Pulmonary artery endothelial cell (primary cell): ENCODE data around the gene PCNT. TPM values are rescaled to one million over a fixed set of nuclear protein-coding genes. Genes with fewer than 3 reads are reported as not detected.
"Not testable (repeated sequence)": the region's sequence is repeated elsewhere in the genome, so short reads cannot be mapped to it uniquely, and the experiment has no call there.

Experiments
- DNase-seq: peaks from one replicate; pipeline ENCODE4 v3.0.0-alpha.2; 2011; ENCODE audit warnings: low read depth, low spot score
- total RNA-seq: library from RNA; depleted of rRNA; stranded (reverse); fragments of >200 nt; gene quantifications from 2 replicates; pipeline ENCODE4 v1.2.3, GENCODE V29; 2014

Gene PCNT
- total RNA-seq, 1 donor from 2014 or later, result 18.1 TPM

DNA sequence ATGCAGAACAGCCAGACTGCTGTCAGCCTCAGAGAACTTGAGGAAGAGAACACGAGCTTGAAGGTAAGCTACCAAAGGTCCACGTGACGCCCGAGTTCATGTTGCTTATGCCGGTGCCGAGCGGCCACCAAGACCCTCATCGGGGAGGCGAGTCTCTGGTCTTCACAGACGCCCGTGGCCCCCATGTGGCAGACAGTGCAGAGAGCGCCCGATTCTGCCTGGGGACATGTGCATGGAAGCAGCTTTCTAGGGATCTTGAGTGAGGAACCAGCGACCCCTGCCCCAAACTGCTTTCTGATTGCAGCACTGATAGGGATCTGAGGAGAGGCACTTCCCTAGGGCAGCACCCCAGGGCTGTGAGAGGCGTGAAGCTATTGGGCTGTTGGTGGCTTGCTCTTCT lies 78.5 kb downstream of the PCNT start:
- no peak for DNase-seq

DNA sequence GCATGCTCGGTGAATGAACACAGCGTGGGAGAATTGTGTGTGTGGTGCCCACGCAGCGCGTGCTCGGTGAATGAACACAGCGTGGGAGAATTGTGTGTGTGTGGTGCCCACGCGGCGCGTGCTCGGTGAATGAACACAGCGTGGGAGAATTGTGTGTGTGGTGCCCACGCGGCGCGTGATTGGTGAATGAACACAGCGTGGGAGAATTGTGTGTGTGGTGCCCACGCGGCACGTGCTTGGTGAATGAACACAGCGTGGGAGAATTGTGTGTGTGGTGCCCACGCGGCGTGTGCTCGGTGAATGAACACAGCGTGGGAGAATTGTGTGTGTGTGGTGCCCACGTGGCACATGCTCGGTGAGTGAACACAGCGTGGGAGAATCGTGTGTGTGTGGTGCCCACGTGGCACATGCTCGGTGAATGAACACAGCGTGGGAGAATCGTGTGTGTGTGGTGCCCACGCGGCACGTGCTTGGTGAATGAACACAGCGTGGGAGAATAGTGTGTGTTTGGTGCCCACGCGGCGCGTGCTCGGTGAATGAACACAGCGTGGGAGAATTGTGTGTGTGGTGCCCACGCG lies 79.4 kb downstream of the PCNT start:
- DNase-seq, result not testable (repeated sequence)

DNA sequence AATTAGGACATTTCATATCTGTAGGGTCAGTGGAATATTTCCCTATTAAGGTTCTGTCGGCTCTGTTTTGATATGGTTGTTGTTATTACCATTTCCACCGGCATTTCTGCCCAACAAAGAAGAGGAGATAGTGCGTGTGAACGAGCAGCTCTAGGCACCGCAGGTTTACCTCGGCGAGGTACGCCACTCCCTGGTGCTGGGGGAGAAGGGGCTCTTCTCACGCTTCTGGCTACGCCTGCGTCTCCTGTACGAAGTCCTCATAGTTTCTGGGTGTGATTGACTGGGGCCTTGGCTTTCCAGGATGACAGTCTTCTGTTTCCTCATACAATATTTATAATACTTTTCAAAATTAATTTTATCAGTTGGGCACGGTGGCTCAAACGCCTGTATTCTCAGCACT lies 80.3 kb downstream of the PCNT start:
- DNase-seq, result no peak

DNA sequence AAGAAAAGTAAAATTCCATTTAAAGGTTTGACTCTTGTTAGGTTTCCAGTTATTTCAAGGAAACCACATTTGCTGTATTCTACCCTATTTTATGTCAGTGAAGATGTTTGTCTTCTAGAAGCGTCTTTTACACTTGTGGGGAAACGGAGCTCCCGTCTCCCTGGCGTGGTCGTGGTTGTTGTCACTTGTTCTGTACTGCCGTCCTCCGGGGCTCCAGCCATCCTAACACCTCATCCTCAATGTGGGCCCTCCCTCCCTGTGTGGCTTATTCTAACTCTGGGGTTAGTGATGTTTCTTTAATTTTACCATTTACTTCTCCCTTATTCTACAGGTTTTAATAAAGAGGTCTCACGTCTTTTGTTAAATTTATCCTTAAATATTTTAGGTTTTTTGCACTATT lies 82.0 kb downstream of the PCNT start:
- no peak for DNase-seq

DNA sequence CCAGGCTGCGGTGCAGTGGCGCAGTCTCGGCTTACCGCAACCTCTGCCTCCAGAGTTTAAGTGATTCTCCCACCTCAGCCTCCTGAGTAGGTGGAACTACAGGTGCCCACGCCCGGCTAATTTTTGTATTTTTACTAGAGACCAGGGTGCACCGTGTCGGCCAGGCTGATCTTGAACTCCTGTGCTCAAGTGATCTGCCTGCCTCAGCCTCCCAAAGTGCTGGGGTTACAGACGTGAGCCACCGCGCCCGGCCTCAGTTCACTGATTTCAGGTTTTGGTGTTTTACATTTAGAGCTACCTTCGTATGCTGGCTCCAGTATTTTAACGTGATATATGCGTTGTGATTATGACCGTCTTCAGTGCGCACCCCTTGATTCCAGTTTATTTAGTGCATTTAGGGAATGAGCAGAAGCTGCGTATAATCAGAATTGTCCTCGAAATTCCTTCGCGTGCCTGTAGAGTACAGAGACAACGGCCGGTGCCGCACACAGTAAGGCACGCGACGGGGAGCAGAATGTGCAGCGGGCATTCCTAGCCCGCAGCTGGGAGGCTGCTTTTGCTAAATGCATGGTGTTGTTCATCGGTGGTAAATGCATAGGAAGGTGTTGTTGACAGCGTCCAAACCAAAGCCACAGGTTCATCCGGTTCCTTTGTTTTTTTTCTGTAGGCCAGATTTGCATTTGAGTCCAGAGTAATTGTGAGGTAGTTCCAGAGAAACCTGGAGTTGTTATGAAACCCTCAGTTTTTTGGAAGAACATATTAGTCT lies 85.9 kb downstream of the PCNT start:
- no peak for DNase-seq

DNA sequence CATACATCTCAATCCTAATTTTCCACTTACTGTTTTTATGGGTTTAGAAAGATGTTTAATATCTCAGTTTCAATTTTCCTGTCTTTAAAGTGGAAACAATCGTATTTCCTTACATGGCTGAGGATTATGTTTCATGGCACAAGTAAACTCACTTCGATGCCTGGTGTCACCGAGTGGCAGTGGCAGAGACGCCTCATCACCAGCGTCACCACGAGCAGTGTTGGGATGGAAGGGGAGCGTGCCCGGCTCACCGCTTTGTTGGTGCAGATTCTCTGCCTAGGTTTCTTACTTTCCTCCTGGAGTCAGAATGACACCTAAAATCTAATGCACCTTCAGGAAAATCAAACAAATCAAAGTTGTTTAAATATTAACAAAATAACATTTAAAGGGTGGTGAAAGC lies 86.6 kb downstream of the PCNT start:
- no peak for DNase-seq

DNA sequence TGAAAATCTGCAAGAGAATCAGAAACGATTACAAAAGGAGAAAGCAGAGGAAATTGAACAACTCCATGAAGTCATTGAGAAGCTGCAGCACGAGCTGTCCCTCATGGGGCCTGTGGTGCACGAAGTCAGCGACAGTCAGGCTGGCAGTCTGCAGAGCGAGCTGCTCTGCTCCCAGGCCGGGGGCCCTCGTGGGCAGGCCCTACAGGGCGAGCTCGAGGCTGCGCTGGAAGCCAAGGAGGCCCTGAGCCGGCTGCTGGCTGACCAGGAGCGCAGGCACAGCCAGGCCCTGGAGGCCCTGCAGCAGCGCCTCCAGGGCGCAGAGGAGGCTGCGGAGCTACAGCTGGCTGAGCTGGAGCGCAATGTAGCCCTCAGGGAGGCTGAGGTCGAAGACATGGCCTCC lies 87.3 kb downstream of the PCNT start:
- no peak for DNase-seq

DNA sequence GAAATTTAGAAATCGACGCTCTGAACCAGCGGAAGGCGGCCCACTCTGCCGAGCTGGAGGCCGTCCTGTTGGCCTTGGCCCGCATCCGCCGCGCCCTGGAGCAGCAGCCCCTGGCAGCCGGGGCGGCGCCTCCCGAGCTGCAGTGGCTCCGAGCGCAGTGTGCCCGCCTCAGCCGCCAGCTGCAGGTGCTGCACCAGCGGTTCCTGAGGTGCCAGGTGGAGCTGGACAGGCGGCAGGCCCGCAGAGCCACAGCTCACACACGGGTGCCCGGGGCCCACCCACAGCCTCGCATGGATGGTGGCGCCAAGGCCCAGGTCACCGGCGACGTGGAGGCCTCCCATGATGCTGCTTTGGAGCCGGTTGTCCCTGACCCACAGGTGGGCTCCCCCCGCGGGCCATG lies 87.7 kb downstream of the PCNT start:
- no peak for DNase-seq

DNA sequence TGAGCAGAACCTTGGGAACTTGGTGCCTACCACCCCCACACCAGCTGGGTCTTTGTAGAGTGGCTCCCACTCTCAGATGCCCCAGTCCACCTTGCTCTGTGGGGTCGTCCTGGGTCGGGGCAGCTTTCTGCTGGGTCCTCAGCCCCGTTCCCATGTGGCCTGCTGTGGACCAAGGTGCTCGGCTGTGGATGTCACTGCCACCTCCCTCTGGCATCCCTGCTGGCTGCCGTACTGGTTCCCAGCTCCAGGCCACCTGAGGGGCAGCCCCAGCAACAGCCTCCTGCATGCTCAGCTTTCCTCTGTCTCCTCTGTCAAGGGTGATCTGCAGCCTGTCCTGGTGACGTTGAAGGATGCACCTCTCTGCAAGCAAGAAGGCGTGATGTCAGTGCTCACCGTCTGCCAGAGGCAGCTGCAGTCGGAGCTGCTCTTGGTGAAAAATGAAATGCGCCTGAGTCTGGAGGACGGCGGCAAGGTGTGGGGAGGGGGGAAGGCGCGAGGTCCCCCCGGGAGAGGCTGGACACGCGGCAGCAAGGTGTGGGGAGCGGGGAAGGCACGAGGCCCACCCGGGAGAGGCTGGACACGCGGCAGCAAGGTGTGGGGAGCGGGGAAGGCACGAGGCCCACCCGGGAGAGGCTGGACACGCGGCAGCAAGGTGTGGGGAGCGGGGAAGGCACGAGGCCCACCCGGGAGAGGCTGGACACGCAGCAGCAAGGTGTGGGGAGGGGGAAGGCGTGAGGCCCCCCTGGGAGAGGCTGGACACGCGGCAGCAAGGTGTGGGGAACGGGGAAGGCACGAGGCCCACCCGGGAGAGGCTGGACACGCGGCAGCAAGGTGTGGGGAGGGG lies 88.8 kb downstream of the PCNT start:
- no peak for DNase-seq

DNA sequence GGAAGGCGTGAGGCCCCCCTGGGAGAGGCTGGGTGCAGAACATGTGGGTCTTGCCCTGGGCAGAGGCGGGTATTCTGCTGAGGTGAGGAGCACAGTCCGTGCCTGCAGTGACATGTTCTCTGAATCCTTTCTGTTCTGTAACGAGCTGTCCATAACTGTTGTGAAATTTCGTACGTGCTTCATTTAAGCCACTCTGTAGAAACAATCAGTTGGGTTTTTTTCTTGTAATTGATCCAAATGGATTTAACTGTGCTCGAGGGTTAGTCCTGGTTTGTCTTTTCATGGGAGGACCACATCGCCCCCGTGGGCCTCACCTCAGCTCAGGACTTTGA lies 89.4 kb downstream of the PCNT start:
- no peak for DNase-seq

DNA sequence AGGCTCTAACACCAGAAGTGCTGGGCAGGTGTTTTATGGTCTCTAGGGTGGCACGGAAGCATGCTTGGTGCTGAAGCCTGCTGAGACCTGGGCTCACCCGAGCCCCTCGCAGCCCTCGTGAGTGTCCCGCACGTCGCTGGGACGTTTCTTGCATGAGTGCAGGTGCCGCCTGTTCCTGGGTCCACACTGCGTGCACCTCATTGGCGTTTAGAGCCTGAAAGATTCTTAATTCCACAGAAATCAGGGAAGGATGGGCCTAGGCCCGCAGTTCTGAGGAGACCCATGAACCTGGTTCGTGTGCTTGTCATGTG lies 91.0 kb downstream of the PCNT start:
- no peak for DNase-seq

DNA sequence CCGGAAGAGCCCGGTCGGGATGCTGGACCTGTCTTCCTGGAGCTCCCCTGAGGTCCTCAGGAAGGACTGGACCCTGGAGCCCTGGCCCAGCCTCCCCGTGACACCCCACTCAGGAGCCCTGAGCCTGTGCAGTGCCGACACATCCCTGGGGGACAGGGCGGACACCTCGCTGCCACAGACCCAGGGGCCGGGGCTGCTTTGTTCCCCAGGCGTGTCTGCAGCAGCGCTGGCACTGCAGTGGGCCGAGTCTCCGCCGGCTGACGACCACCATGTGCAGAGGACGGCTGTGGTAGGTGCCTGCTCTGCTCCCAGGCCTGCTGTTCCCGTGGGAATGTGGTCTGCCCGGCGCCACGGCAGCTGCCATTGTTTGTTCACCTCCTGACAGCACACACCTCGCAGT lies 92.6 kb downstream of the PCNT start:
- DNase-seq, result no peak

DNA sequence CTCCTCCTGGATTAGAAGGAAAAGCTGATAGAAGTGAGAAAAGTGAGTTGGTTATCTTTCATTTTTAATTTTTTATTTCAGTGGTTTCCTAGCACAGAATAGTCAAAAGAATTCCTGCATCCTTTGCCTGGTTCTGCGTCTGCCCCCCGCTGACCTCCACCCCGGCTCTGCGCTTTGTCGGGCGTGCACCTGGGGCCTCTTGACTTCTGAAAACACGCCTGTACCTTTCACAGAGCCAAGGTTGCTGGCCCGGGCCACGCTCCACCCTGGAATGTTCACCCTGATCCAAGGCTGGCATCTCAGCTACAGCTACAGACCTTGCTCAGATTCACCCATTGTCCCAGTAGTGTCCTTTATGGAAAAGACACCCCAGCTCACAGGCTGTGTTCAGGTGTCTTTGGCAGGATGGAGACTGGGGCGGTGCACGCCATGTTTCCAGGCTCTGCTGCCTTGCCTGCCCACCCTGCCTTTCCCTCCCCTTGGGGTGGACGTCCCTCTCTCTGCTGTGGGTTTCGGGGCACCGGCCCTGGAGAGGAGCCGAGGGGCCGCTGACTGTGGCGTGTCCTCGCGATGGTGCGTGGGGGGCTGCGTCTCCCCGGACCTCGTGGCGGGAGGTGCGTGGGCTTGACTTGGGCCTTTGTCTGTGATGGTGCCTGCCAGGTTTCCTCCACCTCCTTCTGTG lies 94.5 kb downstream of the PCNT start:
- DNase-seq, result no peak

DNA sequence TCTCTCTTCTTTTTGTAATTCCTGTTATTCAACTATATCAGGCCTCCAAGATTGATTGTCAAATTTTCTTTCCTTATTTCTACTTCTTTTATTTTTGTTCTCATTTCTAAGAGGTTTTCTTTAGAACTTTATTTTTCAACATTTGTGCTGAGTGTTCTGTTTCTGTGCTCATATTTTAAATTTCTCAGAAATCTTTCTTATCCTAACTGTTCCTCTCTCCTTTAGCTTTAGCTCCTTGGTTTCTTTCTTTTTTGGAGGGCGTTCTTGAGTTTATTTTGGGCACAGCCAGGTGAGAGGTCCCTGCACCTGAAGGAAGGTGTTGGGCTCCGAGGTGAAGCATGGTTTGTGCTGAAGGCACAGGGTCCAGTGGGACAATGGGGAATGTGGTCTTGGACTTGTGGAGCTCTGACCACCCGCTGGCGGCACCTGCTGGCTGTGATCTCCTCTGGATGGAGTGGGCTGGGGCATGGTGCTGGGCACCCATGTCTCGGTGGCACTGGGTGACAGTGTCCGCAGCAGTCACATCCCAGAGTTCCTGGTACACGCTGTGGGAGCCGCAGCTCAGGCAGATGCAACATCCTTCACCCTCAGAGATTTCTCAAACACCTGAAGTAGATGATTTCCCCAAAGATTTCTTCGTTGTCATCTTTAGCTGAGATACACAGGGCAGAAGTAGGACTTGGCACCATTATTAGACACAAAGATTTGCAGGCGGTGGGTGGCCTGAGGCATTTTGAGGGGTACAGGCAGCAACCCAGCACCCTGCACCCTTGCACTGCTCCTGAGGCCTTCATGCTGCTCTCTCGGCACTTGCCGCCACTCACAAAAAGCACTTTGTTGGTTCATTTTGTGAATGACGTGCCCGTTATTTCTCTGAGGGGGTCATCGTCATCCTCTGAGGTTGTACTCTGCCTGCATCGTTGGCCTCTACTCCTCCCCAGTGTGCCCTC lies 96.6 kb downstream of the PCNT start:
- no peak for DNase-seq

DNA sequence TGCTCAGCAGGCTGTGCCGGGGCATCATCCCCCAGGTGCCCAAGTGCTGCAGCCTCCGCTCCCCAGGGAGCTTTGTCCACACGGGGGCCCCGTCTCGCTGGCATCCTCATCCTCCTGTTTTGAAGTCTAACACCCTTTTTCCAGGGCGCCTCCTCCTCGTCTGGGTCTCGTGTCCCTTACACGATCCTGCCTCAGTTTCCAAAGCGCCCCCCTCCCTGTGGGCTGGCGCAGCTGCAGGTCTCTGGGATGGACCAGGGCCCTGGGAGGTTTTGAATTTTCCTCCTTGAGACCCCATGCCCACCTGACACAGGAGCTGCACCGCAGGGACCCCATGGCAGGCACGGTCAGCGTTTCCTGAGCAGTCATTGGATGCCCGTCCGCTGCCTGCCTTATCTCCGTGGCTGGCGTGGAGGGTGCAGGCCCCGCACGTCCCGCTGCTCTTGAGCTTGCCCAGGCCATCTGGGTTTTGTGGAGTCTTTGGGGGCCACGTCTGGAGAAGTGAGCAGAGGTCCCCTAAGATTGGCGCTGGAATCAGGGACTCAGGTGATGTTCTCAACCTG lies 97.3 kb downstream of the PCNT start:
- no peak for DNase-seq

DNA sequence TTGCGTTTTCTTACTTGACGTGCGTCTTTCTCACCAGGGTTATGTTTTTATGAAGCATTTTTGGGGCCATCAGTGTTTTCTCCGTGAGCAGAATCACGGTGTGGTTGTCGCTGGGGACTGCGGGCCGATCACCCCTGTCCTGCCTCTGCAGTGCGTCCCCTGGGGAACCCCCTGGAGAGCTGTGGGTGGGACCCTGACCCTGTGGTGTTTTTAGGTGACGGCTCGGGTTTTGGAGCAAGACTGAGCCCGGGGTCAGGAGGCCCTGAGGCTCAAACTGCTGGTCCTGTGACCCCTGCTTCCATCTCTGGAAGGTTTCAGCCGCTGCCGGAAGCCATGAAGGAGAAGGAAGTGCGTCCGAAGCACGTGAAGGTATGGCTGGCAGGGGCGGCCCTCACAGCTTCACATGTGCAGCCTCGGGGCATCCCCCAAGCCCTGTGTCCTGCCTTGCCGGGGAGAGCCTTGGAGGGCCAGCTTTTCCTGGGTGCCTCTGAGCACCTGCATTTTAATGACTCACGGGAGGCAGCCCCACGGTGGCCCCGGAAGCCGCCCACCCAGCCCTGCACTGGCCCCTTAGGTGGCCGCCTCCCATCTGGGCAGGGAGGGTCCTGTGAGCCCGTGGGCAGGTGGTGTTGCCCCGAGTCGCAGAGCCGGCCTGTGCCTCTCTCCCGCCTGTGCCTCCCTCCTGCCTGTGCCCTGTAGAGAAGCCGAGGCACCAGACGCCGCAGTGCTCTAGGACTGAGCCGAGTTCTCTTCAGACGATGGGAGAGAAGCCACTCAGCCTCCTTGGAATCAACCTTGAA lies 98.0 kb downstream of the PCNT start:
- no peak for DNase-seq

DNA sequence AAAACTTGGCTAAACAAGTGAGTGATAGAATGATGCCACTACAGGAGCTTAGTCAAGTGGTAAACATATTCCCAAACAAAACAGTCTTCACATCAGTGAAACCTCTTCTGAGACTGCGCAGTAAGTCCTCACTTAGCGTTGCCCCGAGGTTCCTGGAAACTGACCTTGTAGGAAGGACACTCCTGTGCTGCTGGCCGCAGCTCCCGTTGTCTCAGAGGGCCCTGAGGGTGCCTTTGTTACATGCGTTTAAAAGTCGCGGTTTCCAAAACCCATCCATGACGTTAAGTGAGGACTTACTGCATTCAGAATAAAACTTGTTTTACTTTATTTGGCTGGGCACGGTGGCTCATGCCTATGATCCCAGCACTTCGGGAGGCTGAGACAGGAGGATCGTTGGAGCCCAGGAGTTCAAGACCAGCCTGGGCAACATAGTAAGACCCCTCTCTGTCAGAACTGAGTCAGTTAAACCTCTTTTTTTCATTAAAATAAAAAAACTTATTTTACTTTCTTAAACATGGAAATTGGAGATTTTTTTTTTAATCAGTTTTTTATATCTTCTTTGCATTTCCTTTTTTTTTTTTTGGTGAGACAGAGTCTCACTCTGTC lies 98.8 kb downstream of the PCNT start:
- no peak for DNase-seq

DNA sequence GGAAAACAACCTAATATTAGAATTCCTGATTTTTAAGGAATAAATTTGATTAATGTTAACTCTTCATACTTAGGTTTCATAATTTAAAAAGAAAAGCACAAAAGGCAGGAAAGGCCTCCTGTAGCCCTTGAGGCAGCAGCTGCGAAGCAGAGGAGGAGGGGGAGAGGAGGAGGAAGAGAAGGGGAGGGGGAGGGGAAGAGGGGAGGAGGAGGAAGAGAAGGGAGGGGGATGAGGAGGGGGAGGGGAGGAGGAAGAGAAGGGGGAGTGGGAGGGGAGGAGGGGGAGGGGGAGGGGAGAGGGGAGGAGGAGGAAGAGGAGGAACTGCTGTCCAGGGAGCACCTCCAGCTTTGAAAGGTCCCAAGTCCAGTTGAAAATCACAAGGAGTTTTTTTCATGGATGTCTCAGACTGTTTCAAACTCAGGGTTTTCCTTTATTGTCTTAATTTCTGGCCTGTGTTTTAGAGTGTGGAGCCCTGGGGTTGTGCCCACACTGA lies 99.6 kb downstream of the PCNT start:
- no peak for DNase-seq

DNA sequence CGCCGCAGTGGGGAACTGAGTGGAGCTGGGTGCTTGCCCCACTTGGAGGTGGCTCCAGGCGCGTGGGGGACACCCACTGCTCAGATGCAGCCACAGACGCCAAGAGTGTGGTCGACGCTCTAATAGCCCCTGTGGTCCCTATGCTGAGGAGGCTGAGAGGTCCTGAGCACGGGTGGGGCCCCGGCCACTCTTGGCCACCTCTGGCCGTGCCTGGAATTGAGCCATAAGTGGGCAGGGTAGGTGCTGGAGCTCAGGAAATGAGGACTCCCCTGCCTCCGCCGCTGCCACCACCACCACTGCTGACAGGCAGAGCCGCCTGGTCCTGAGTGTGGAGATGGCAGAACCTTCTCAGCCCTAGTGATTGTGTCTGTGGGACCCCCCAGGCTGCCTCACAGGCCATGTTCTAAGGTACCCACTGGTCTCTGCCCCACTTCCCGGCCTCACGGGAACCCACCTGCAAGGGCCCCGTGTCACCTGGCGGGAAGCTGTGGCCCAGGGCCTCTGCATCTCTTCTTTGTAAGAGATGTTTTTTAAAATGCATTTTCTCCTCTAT lies 100.2 kb downstream of the PCNT start:
- no peak for DNase-seq
